ENCODE results near the gene CHD2.
A peak's percentile ranks its signal among the peaks of the same experiment; 100 is the strongest.
"Not testable (repeated sequence)": the region's sequence is repeated elsewhere in the genome, so short reads cannot be mapped to it uniquely, and the experiment has no call there.

The CHD2 gene

GRCh38 chr15:92906563-92907081, 6.5 kb downstream of the CHD2 start:
- no peak for DNase-seq (ENCODE audit: low spot score)

- no peak for DNase-seq (ENCODE audit: low spot score)
These were observed 7.1 kb downstream of the CHD2 start for GRCh38 chr15:92907229-92907628.

- DNase-seq (ENCODE audit: low spot score) = peak; percentile 52
These were observed 8.0 kb downstream of the CHD2 start for GRCh38 chr15:92907896-92908712.

- no peak for DNase-seq (ENCODE audit: low spot score)
These were observed 8.6 kb downstream of the CHD2 start for GRCh38 chr15:92908713-92909057.

- peak; percentile 55 for DNase-seq (ENCODE audit: low spot score)
These were observed 9.1 kb downstream of the CHD2 start for GRCh38 chr15:92909136-92909781.

GRCh38 chr15:92910451-92910850, 10.3 kb downstream of the CHD2 start:
- no peak for DNase-seq (ENCODE audit: low spot score)

- no peak for DNase-seq (ENCODE audit: low spot score)
These were observed 14.0 kb downstream of the CHD2 start for GRCh38 chr15:92914103-92914499.

GRCh38 chr15:92914768-92915221, 14.7 kb downstream of the CHD2 start:
- no peak for DNase-seq (ENCODE audit: low spot score)

- no peak for DNase-seq (ENCODE audit: low spot score)
These were observed 15.8 kb downstream of the CHD2 start for GRCh38 chr15:92915766-92916435.

- DNase-seq (ENCODE audit: low spot score) = peak; percentile 74
These were observed 17.7 kb downstream of the CHD2 start for GRCh38 chr15:92917598-92918407.

- DNase-seq (ENCODE audit: low spot score) = not testable (repeated sequence)
These were observed 18.8 kb downstream of the CHD2 start for GRCh38 chr15:92918881-92919280.

- no peak for DNase-seq (ENCODE audit: low spot score)
These were observed 20.6 kb downstream of the CHD2 start for GRCh38 chr15:92920595-92921161.

- no peak for DNase-seq (ENCODE audit: low spot score)
These were observed 21.3 kb downstream of the CHD2 start for GRCh38 chr15:92921215-92922131.

GRCh38 chr15:92922418-92923002, 22.4 kb downstream of the CHD2 start:
- DNase-seq (ENCODE audit: low spot score) = no peak

- DNase-seq (ENCODE audit: low spot score) = no peak
These were observed 24.1 kb downstream of the CHD2 start for GRCh38 chr15:92924216-92924615.

- DNase-seq (ENCODE audit: low spot score) = no peak
These were observed 25.3 kb downstream of the CHD2 start for GRCh38 chr15:92925454-92925853.

GRCh38 chr15:92928225-92928750, 28.2 kb downstream of the CHD2 start:
- DNase-seq (ENCODE audit: low spot score) = no peak

GRCh38 chr15:92929002-92929401, 28.9 kb downstream of the CHD2 start:
- DNase-seq (ENCODE audit: low spot score) = no peak

GRCh38 chr15:92930054-92930621, 30.0 kb downstream of the CHD2 start:
- DNase-seq (ENCODE audit: low spot score) = no peak

All from hepatic stellate cell (primary cell).